GM12891 (cell line): ENCODE data around the gene PELI1.

Source experiments
- PAX5 ChIP-seq: IDR thresholded peaks from 2 replicates; pipeline ENCODE4 v1.6.1; 2011; ENCODE audit warnings: low read length, moderate library complexity, mild to moderate bottlenecking; ENCODE audit not compliant: insufficient read depth, severe bottlenecking
- POLR2A ChIP-seq: IDR thresholded peaks from 2 replicates; pipeline ENCODE4 v1.6.1; 2011; ENCODE audit warnings: low read depth, low read length, control low read depth
- POLR2AphosphoS5 ChIP-seq: IDR thresholded peaks from 2 replicates; pipeline ENCODE4 v1.6.1; 2011; ENCODE audit warnings: low read depth, low read length, control low read depth
- POU2F2 ChIP-seq: IDR thresholded peaks from 2 replicates; pipeline ENCODE4 v1.6.1; 2011; ENCODE audit warnings: low read depth, mild to moderate bottlenecking, control low read depth, low read length, moderate library complexity
- SPI1 ChIP-seq: IDR thresholded peaks from 2 replicates; pipeline ENCODE4 v1.6.1; 2011; ENCODE audit warnings: low read depth, low read length, control low read depth
- TAF1 ChIP-seq: IDR thresholded peaks from 2 replicates; pipeline ENCODE4 v1.6.1; 2011; ENCODE audit warnings: low read depth, low read length, control low read depth

DNA sequence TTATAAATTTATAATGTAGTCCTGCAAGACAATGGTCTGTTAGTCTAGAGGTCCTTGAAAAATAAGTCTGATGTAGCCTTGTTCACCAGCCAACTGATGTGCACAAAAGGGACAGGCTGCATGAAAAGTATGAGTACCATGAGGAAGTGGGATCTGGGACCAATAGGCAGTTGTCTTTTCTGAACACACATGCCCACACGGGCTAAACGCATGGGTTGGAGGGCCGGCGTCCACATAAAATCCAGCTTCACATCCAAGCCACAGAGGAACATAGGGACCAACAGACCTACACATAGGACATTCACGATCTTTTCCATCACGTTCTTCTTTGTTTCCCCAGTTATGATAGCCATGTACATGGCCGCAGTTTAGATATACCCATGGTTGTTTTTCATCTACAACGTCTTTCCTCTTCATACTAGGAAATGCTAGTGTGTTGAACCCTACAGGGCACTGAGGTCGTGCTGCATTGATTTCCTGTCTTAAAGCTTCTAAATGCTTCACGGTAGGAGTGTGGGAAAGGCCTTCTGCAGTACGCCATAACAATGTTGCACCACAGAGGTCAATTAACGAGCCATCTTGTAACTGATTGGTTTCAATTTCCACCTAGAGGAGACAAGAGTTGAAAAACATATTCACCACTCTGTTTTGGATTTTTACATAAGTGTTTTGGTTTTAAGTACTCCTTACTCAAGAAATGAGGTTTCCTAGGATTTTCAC, 49.4 kb downstream of the PELI1 start:
- TF ChIP-seq TAF1 (no peak), POLR2AphosphoS5 (no peak), POLR2A (no peak), SPI1 (peak; percentile 46), PAX5 (no peak), POU2F2 (no peak)
